Chondrocyte (in vitro differentiated cells): ENCODE results near the gene ACSF2. TPM values are rescaled to one million over a fixed set of nuclear protein-coding genes. Genes with fewer than 3 reads are reported as not detected.

Source experiments
- DNase-seq: peaks from one replicate; pipeline ENCODE4 v3.0.0; 2021; ENCODE audit warnings: mixed read lengths, low spot score
- H3K27ac Mint-ChIP-seq: one replicate; pipeline ENCODE4 v1.8.0; 2021; ENCODE audit warnings: mild to moderate bottlenecking, moderate library complexity, mixed read lengths; ENCODE audit not compliant: unreplicated experiment
- H3K27me3 Mint-ChIP-seq: 2 replicates; pipeline ENCODE4 v1.8.0; 2021; ENCODE audit warnings: low read depth, mixed read lengths
- H3K36me3 Mint-ChIP-seq: 2 replicates; pipeline ENCODE4 v1.8.0; 2021; ENCODE audit warnings: low read depth, mixed read lengths
- H3K4me1 Mint-ChIP-seq: 2 replicates; pipeline ENCODE4 v1.8.0; 2021; ENCODE audit warnings: low read depth, mild to moderate bottlenecking, mixed read lengths
- H3K4me3 Mint-ChIP-seq: one replicate; pipeline ENCODE4 v1.8.0; 2021; ENCODE audit warnings: mild to moderate bottlenecking, moderate library complexity, mixed read lengths; ENCODE audit not compliant: unreplicated experiment
- H3K9me3 Mint-ChIP-seq: 2 replicates; pipeline ENCODE4 v1.8.0; 2021; ENCODE audit warnings: low read depth, mixed read lengths
- total RNA-seq: library from RNA; stranded (reverse); gene quantifications from 3 replicates; pipeline ENCODE4 v1.2.1, GENCODE V29; 2021
- TF ChIP-seq, protein P1 (sequence below): fragments of 200-600 bp; sonication (generic); IDR thresholded peaks from 2 replicates; pipeline ENCODE4 v1.5.0; 2021; ENCODE audit warnings: antibody characterized with exemption, mild to moderate bottlenecking, moderate library complexity

Gene ACSF2
- total RNA-seq, 1 donor from 2014 or later: 17.4 TPM

GRCh38 chr17:50498021-50498874 is 72.2 kb downstream of the ACSF2 start:
- Mint-ChIP-seq H3K4me3 (no peak overlapping the region), H3K36me3 (no peaks in the 10 kb centered on the region), H3K9me3 (no peaks in the 10 kb centered on the region), H3K27ac (no peak overlapping the region), H3K27me3 (no peaks in the 10 kb centered on the region), H3K4me1 (peaks cover 5% of the 10 kb centered on the region)
- no peak for DNase-seq
- TF ChIP-seq, protein P1, sequence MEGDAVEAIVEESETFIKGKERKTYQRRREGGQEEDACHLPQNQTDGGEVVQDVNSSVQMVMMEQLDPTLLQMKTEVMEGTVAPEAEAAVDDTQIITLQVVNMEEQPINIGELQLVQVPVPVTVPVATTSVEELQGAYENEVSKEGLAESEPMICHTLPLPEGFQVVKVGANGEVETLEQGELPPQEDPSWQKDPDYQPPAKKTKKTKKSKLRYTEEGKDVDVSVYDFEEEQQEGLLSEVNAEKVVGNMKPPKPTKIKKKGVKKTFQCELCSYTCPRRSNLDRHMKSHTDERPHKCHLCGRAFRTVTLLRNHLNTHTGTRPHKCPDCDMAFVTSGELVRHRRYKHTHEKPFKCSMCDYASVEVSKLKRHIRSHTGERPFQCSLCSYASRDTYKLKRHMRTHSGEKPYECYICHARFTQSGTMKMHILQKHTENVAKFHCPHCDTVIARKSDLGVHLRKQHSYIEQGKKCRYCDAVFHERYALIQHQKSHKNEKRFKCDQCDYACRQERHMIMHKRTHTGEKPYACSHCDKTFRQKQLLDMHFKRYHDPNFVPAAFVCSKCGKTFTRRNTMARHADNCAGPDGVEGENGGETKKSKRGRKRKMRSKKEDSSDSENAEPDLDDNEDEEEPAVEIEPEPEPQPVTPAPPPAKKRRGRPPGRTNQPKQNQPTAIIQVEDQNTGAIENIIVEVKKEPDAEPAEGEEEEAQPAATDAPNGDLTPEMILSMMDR: no peak

- TF ChIP-seq, protein P1: no peak
- Mint-ChIP-seq H3K27ac (no peak overlapping the region), H3K4me1 (peaks cover 7% of the 10 kb centered on the region), H3K9me3 (no peaks in the 10 kb centered on the region), H3K27me3 (no peaks in the 10 kb centered on the region), H3K4me3 (no peak overlapping the region), H3K36me3 (no peaks in the 10 kb centered on the region)
- no peak for DNase-seq
Observed at GRCh38 chr17:50499270-50499669, 73.3 kb downstream of the ACSF2 start.

GRCh38 chr17:50499721-50500120 is 73.7 kb downstream of the ACSF2 start:
- TF ChIP-seq, protein P1: no peak
- no peaks in the 10 kb centered on the region for H3K36me3 Mint-ChIP-seq
- H3K27me3 Mint-ChIP-seq: no peaks in the 10 kb centered on the region
- no peak for DNase-seq
- no peak overlapping the region for H3K4me3 Mint-ChIP-seq
- H3K27ac Mint-ChIP-seq: no peak overlapping the region
- H3K9me3 Mint-ChIP-seq: no peaks in the 10 kb centered on the region
- peaks cover 7% of the 10 kb centered on the region for H3K4me1 Mint-ChIP-seq

DNA sequence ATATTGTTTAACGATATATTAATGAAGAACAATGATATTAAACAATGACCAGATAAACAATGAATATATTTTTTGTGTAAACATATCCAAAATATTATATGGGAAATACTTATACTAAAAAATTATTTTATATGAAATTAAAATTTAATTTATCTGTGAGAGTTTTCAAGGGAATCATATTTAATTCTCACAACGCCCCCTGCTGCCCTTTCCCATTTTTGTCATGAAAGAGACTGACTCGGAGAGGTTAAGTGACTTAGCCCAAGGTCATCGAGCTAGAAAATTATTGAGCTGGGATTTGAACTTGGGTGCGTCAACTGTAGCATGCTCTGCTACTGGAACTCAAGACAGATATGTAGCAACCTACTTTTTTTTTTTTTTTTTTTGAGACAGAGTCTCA is 75.0 kb downstream of the ACSF2 start:
- Mint-ChIP-seq H3K4me1 (peaks cover 3% of the 10 kb centered on the region), H3K27ac (no peak overlapping the region), H3K27me3 (no peaks in the 10 kb centered on the region), H3K9me3 (no peaks in the 10 kb centered on the region), H3K36me3 (no peaks in the 10 kb centered on the region), H3K4me3 (no peak overlapping the region)
- DNase-seq: no peak
- TF ChIP-seq, protein P1: peak; percentile 78

GRCh38 chr17:50502301-50502990 is 76.4 kb downstream of the ACSF2 start:
- no peaks in the 10 kb centered on the region for H3K9me3 Mint-ChIP-seq
- DNase-seq: peak; percentile 38
- H3K27me3 Mint-ChIP-seq: no peaks in the 10 kb centered on the region
- H3K36me3 Mint-ChIP-seq: no peaks in the 10 kb centered on the region
- TF ChIP-seq, protein P1: no peak
- no peak overlapping the region for H3K4me3 Mint-ChIP-seq
- H3K27ac Mint-ChIP-seq: no peak overlapping the region
- H3K4me1 Mint-ChIP-seq: peaks cover 3% of the 10 kb centered on the region
